ENCODE data around the gene WWC1. TPM values are rescaled to one million over a fixed set of nuclear protein-coding genes. Genes with fewer than 3 reads are reported as not detected.
A peak's percentile ranks its signal among the peaks of the same experiment; 100 is the strongest.

The WWC1 gene
- total RNA-seq, 1 experiment from 2014 or later: 108 TPM

GRCh38 chr5:168305281-168305680 lies 13.8 kb downstream of the WWC1 start:
- no peak overlapping the region for H3K4me3 ChIP-seq (ENCODE audit: low read depth, low read length)
- H3K4me1 ChIP-seq: peaks cover 91% of the 10 kb centered on the region
- Mint-ChIP-seq H3K4me3 (ENCODE audit: unreplicated experiment) (no peak overlapping the region), H3K36me3 (ENCODE audit: insufficient read depth, unreplicated experiment) (peaks cover 76% of the 10 kb centered on the region), H3K4me1 (ENCODE audit: low read depth, unreplicated experiment) (peaks cover 78% of the 10 kb centered on the region), H3K9me3 (ENCODE audit: unreplicated experiment) (no peaks in the 10 kb centered on the region), H3K27ac (ENCODE audit: unreplicated experiment) (peak overlapping the region; percentile 61), H3K27me3 (ENCODE audit: insufficient read depth, unreplicated experiment) (no peaks in the 10 kb centered on the region)
- no TSS peak for BruUV-seq (replicated peaks)
- no peaks in the 10 kb centered on the region for H3K27me3 ChIP-seq (replicated peaks; ENCODE audit: control insufficient read depth, insufficient read depth, low read length)
- POLR2A ChIA-PET: no interaction called here
- no peaks in the 10 kb centered on the region for H3K9me3 ChIP-seq
- CTCF ChIA-PET: interaction anchor here (1.3 to 3.1 kb wide), 2 partner anchors 10 to 13 kb away, joined by 5 to 14 read pairs; partner anchors contain the start of gene WWC1
- no peak for TF ChIP-seq CTCF (IDR thresholded peaks at IDR 0.05; ENCODE audit: insufficient read depth in 1 of 2, low read depth in 1 of 2, low read length in 1 of 2, severe bottlenecking in 1 of 2, unreplicated experiment in 1 of 2)
- intact Hi-C loops (cut with micrococcal nuclease; ENCODE audit: unreplicated experiment): no loop called here
- 0 out of 2 replicates have a peak, but pooled peaks cover 1% of the 10 kb centered on the region for H3K36me3 ChIP-seq (ENCODE audit: control insufficient read depth, insufficient read depth, low read length)
- DNase-seq: no peak

- 0 out of 2 replicates have a peak, but pooled peaks cover 1% of the 10 kb centered on the region for H3K36me3 ChIP-seq (ENCODE audit: control insufficient read depth, insufficient read depth, low read length)
- no peak for DNase-seq
- peaks cover 70% of the 10 kb centered on the region for H3K4me1 Mint-ChIP-seq (ENCODE audit: low read depth, unreplicated experiment)
- H3K4me3 Mint-ChIP-seq (ENCODE audit: unreplicated experiment): no peak overlapping the region
- H3K4me3 ChIP-seq (ENCODE audit: low read depth, low read length): no peak overlapping the region
- peak overlapping the region; percentile 83 for H3K27ac Mint-ChIP-seq (ENCODE audit: unreplicated experiment)
- H3K9me3 ChIP-seq: no peaks in the 10 kb centered on the region
- H3K27me3 ChIP-seq (replicated peaks; ENCODE audit: control insufficient read depth, insufficient read depth, low read length): no peaks in the 10 kb centered on the region
- CTCF ChIA-PET: interaction anchor here (1.1 to 1.3 kb wide), 2 partner anchors 8 to 12 kb away, joined by 3 to 4 read pairs; no protein-coding TSS in a partner anchor
- no peaks in the 10 kb centered on the region for H3K9me3 Mint-ChIP-seq (ENCODE audit: unreplicated experiment)
- BruUV-seq (replicated peaks): no TSS peak
- H3K4me1 ChIP-seq: peaks cover 88% of the 10 kb centered on the region
- H3K36me3 Mint-ChIP-seq (ENCODE audit: insufficient read depth, unreplicated experiment): peaks cover 74% of the 10 kb centered on the region
- no peak for TF ChIP-seq CTCF (IDR thresholded peaks at IDR 0.05; ENCODE audit: insufficient read depth in 1 of 2, low read depth in 1 of 2, low read length in 1 of 2, severe bottlenecking in 1 of 2, unreplicated experiment in 1 of 2)
- intact Hi-C loops (cut with micrococcal nuclease; ENCODE audit: unreplicated experiment): no loop called here
- POLR2A ChIA-PET: interaction anchor here (1.0 kb wide), 1 partner anchor 15 kb away, joined by 4 read pairs; the partner anchor contains the start of gene WWC1
- H3K27me3 Mint-ChIP-seq (ENCODE audit: insufficient read depth, unreplicated experiment): no peaks in the 10 kb centered on the region
These were observed 15.6 kb downstream of the WWC1 start for GRCh38 chr5:168307022-168307421.

GRCh38 chr5:168307925-168308584 lies 16.6 kb downstream of the WWC1 start:
- ChIA-PET CTCF (interaction anchor here (0.7 to 1.3 kb wide), 2 partner anchors 13 to 122 kb away, joined by 3 to 4 read pairs; no protein-coding TSS in a partner anchor), POLR2A (interaction anchor here (1.0 kb wide), 1 partner anchor 16 kb away, joined by 4 read pairs; the partner anchor contains the start of gene WWC1)
- no peak overlapping the region for H3K4me3 ChIP-seq (ENCODE audit: low read depth, low read length)
- Mint-ChIP-seq H3K27ac (ENCODE audit: unreplicated experiment) (peak overlapping the region; percentile 83), H3K36me3 (ENCODE audit: insufficient read depth, unreplicated experiment) (peaks cover 69% of the 10 kb centered on the region), H3K4me1 (ENCODE audit: low read depth, unreplicated experiment) (peaks cover 60% of the 10 kb centered on the region), H3K27me3 (ENCODE audit: insufficient read depth, unreplicated experiment) (no peaks in the 10 kb centered on the region), H3K4me3 (ENCODE audit: unreplicated experiment) (peak overlapping the region; percentile 25), H3K9me3 (ENCODE audit: unreplicated experiment) (no peaks in the 10 kb centered on the region)
- no peak for DNase-seq
- TF ChIP-seq CTCF (IDR thresholded peaks at IDR 0.05; ENCODE audit: insufficient read depth in 1 of 2, low read depth in 1 of 2, low read length in 1 of 2, severe bottlenecking in 1 of 2, unreplicated experiment in 1 of 2): no peak
- H3K4me1 ChIP-seq: peaks cover 86% of the 10 kb centered on the region
- 0 out of 2 replicates have a peak, but pooled peaks cover 1% of the 10 kb centered on the region for H3K36me3 ChIP-seq (ENCODE audit: control insufficient read depth, insufficient read depth, low read length)
- intact Hi-C loops (cut with micrococcal nuclease; ENCODE audit: unreplicated experiment): loop anchor here (1.0 kb wide), 1 partner anchor 8 kb away; no protein-coding TSS in a partner anchor
- H3K9me3 ChIP-seq: no peaks in the 10 kb centered on the region
- BruUV-seq (replicated peaks): TSS peak; percentile 19
- H3K27me3 ChIP-seq (replicated peaks; ENCODE audit: control insufficient read depth, insufficient read depth, low read length): no peaks in the 10 kb centered on the region

Data from Caco-2 (cell line).